EH (cell line): ENCODE measurements around the gene DEK.
A peak's percentile ranks its signal among the peaks of the same experiment; 100 is the strongest.
"Not testable (repeated sequence)": the region's sequence is repeated elsewhere in the genome, so short reads cannot be mapped to it uniquely, and the experiment has no call there.

Experiments used
- DNase-seq: peaks from one replicate; pipeline ENCODE4 v3.0.0-alpha.2; 2015; ENCODE audit warnings: low read depth

Gene DEK

GRCh38 chr6:18264219-18264922, at the start of gene DEK:
DEK (minus strand) TSS chr6:18264530; CDS start chr6:18263987, 543 bp downstream.
- peak; percentile 86 for DNase-seq

GRCh38 chr6:18312368-18312767, 48.0 kb upstream of the DEK start:
- no peak for DNase-seq

GRCh38 chr6:18310010-18310409, 45.7 kb upstream of the DEK start:
- not testable (repeated sequence) for DNase-seq

GRCh38 chr6:18309046-18309445, 44.7 kb upstream of the DEK start:
- peak; percentile 36 for DNase-seq

- DNase-seq: peak; percentile 91
Measured at GRCh38 chr6:18308070-18308735, 43.9 kb upstream of the DEK start.

GRCh38 chr6:18306977-18307376, 42.6 kb upstream of the DEK start:
- DNase-seq: peak; percentile 91

GRCh38 chr6:18302561-18303439, 38.5 kb upstream of the DEK start:
- DNase-seq: peak; percentile 19

- DNase-seq: peak; percentile 88
Measured at GRCh38 chr6:18293076-18293904, 29.0 kb upstream of the DEK start.

- no peak for DNase-seq
Measured at GRCh38 chr6:18289283-18289682, 25.0 kb upstream of the DEK start.

- no peak for DNase-seq
Measured at GRCh38 chr6:18284261-18284660, 19.9 kb upstream of the DEK start.

GRCh38 chr6:18281564-18281963, 17.2 kb upstream of the DEK start:
- no peak for DNase-seq

- DNase-seq: peak; percentile 10
Measured at GRCh38 chr6:18280084-18280483, 15.8 kb upstream of the DEK start.

- DNase-seq: no peak
Measured at GRCh38 chr6:18279422-18279821, 15.1 kb upstream of the DEK start.

GRCh38 chr6:18277237-18278006, 13.1 kb upstream of the DEK start:
- peak; percentile 11 for DNase-seq

- no peak for DNase-seq
Measured at GRCh38 chr6:18276610-18277236, 12.4 kb upstream of the DEK start.

- no peak for DNase-seq
Measured at GRCh38 chr6:18270216-18270615, 5.9 kb upstream of the DEK start.

- DNase-seq: no peak
Measured at GRCh38 chr6:18269717-18270116, 5.4 kb upstream of the DEK start.

- peak; percentile 80 for DNase-seq
Measured at GRCh38 chr6:18269253-18269652, 4.9 kb upstream of the DEK start.

- DNase-seq: no peak
Measured at GRCh38 chr6:18268066-18268465, 3.7 kb upstream of the DEK start.

GRCh38 chr6:18266523-18266912, 2.2 kb upstream of the DEK start:
- DNase-seq: no peak
